Naive B cell (primary cell): Measurements from ENCODE around the gene RCE1. TPM values are rescaled to one million over a fixed set of nuclear protein-coding genes. Genes with fewer than 3 reads are reported as not detected.
A peak's percentile ranks its signal among the peaks of the same experiment; 100 is the strongest.

Experiments used
- ATAC-seq, 2 donors: fragments of 150-1000 bp; cut with Tn5 transposase; 2 replicates each; pipeline ENCODE4 v1.10.0; 2021; ENCODE audit warnings: low read depth in 2 of 2, mild to moderate bottlenecking in 2 of 2, moderate library complexity in 2 of 2
- DNase-seq: peaks from one replicate; pipeline ENCODE4 v3.0.0; 2022
- H3K27ac Mint-ChIP-seq, 6 donors: one replicate each; pipeline ENCODE4 v1.8.0; 2020 to 2022; ENCODE audit warnings: mild to moderate bottlenecking in 6 of 6, mixed read lengths in 6 of 6, moderate library complexity in 5 of 6, inconsistent platforms in 2 of 6
- H3K27me3 Mint-ChIP-seq, 3 donors: one replicate each; pipeline ENCODE4 v1.8.0; 2021 to 2022; ENCODE audit warnings: mixed read lengths in 3 of 3, mild to moderate bottlenecking in 1 of 3
- H3K36me3 Mint-ChIP-seq, 2 donors: one replicate each; pipeline ENCODE4 v1.8.0; 2020 to 2022; ENCODE audit warnings: mixed read lengths in 2 of 2, inconsistent platforms in 1 of 2, mild to moderate bottlenecking in 1 of 2
- H3K4me1 Mint-ChIP-seq, 3 donors: one replicate each; pipeline ENCODE4 v1.8.0; 2020 to 2022; ENCODE audit warnings: mixed read lengths in 3 of 3, inconsistent platforms in 1 of 3, mild to moderate bottlenecking in 1 of 3, moderate library complexity in 1 of 3
- H3K4me3 Mint-ChIP-seq, 8 donors: one replicate each; pipeline ENCODE4 v1.8.0; 2020 to 2022; ENCODE audit warnings: mild to moderate bottlenecking in 8 of 8, mixed read lengths in 8 of 8, moderate library complexity in 8 of 8, inconsistent platforms in 2 of 8
- H3K9me3 Mint-ChIP-seq, 7 donors: one replicate each; pipeline ENCODE4 v1.8.0; 2020 to 2022; ENCODE audit warnings: mixed read lengths in 7 of 7, mild to moderate bottlenecking in 5 of 7, inconsistent platforms in 2 of 7, moderate library complexity in 1 of 7
- polyA plus RNA-seq, 6 donors: library from polyadenylated mRNA; unstranded; fragments of 300-500 nt; fragmentation: Illumina TruSeq; gene quantifications; one replicate each; pipeline ENCODE4 v1.2.3, GENCODE V29; 2021; ENCODE audit warnings: low read depth in 6 of 6

Gene RCE1
- polyA plus RNA-seq, 6 donors from 2014 or later: 16.3 to 31.9 (median 19.3) TPM

- peak overlapping the region in 1 of 8 donors; percentile 10 for H3K4me3 Mint-ChIP-seq
- ATAC-seq: no peak
These were observed 8.7 kb upstream of the RCE1 start for GRCh38 chr11:66834539-66834845.

DNA sequence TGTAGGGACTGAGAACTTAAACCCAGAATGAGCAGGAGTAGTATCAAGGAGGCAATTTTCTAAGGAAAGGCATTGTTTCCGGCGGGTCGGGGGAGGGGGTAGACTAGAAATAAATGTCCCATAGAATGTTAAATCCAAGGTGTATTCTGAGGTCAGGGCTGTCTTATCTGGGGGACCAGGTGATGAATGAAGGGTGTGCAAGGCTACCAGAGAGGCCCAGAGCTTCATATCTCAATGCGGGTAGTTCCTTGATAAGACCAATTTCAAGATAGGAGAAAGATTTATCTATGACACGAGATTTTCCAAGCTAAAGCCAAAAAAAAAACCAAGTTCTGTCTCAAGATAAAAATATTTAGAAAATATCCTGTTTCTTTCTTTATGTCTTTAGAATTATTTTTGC, 8.3 kb upstream of the RCE1 start:
- Mint-ChIP-seq H3K27me3 (no peaks in the 10 kb centered on the region), H3K36me3 (no peaks in the 10 kb centered on the region), H3K4me1 (peaks cover 12 to 34% (median 32%) of the 10 kb centered on the region in 3 donors), H3K27ac (peak overlapping the region in 3 of 6 donors; percentile 29 to 32 (median 32)), H3K9me3 (no peaks in the 10 kb centered on the region), H3K4me3 (no peak overlapping the region)
- no peak for DNase-seq
- no peak for ATAC-seq

More at GRCh38 chr11:66834539-66834845, 8.7 kb upstream of the RCE1 start:
- no peaks in the 10 kb centered on the region for H3K27me3 Mint-ChIP-seq
- no peaks in the 10 kb centered on the region for H3K9me3 Mint-ChIP-seq
- H3K4me1 Mint-ChIP-seq: peaks cover 12 to 31% (median 30%) of the 10 kb centered on the region in 3 donors
- no peaks in the 10 kb centered on the region for H3K36me3 Mint-ChIP-seq
- peak overlapping the region in 4 of 6 donors; percentile 29 to 86 (median 55) for H3K27ac Mint-ChIP-seq
- no peak for DNase-seq

GRCh38 chr11:66835768-66836405, 7.4 kb upstream of the RCE1 start:
- H3K27ac Mint-ChIP-seq: peak overlapping the region in 2 of 6 donors; percentile 61 to 65
- ATAC-seq: no peak

DNA sequence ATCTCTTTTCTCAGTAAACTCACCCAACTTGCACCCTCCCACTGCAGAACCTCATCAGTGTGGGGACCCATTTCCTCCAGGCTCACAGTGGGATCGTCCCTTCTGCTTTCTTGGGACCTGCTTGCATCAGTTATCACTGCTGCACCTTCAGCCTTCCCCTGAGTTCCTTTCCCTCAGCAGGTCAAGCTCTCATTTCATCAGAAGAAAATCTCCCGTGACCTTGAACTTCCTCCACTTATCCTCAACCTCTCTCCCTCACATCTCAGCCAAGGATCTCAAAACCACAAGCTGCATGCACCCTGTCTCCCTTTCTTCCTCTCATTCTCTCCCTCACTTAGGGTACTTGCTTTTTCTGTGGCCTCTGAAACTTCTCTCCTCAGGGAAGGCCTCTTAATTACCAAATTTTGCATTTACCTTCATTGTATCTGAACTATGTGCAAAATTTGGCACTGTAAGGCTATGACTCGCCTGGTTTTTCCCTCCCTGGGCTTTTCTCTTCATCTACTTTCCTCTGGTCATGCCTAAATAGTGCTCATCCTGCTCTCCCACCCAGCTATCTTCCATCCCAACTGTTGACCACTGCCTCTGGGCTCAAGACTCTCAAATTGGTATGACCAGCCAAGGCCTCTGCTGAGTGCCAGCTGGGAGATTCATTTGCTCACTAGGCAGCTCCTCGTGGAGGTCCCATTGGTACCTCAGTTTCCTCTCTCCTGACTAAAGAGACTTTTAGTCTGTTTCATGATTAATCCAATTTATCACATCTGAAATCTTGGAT, 2.7 kb upstream of the RCE1 start:
- no peaks in the 10 kb centered on the region for H3K9me3 Mint-ChIP-seq
- no peak for DNase-seq
- H3K4me1 Mint-ChIP-seq: peaks cover 31 to 62% (median 54%) of the 10 kb centered on the region in 3 donors
- no peaks in the 10 kb centered on the region for H3K36me3 Mint-ChIP-seq
- H3K27ac Mint-ChIP-seq: peak overlapping the region; percentile 26 to 91 (median 71)
- peak overlapping the region in 4 of 8 donors; percentile 54 to 73 (median 55) for H3K4me3 Mint-ChIP-seq
- ATAC-seq: no peak
- no peaks in the 10 kb centered on the region for H3K27me3 Mint-ChIP-seq

More at GRCh38 chr11:66835768-66836405, 7.4 kb upstream of the RCE1 start:
- Mint-ChIP-seq H3K36me3 (no peaks in the 10 kb centered on the region), H3K27me3 (no peaks in the 10 kb centered on the region), H3K4me3 (no peak overlapping the region), H3K4me1 (peaks cover 21 to 43% (median 40%) of the 10 kb centered on the region in 3 donors), H3K9me3 (no peaks in the 10 kb centered on the region)
- DNase-seq: no peak

DNA sequence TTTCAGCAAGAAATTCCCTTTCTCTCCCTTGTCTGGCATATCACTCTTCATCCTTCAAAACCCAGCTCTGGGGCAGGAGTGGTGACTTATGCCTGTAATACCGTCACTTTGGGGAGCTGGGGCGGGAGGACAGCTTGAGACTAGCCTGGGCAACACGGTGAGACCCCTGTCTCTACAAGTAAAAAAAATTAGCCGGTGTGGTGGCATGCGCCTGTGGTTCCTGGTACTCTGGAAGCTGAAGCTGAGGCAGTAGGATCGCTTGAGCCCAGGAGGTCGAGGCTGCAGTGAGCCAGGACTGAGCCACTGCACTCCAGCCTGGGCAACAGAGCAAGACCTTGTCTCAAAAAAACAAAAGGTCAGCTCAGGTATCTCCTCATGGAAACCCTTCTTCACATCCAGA, 1.4 kb upstream of the RCE1 start:
- no peaks in the 10 kb centered on the region for H3K36me3 Mint-ChIP-seq
- DNase-seq (no peak), ATAC-seq (no peak)
- no peaks in the 10 kb centered on the region for H3K27me3 Mint-ChIP-seq
- no peaks in the 10 kb centered on the region for H3K9me3 Mint-ChIP-seq
- peak overlapping the region in 5 of 6 donors; percentile 87 to 97 (median 96) for H3K27ac Mint-ChIP-seq
- H3K4me1 Mint-ChIP-seq: peaks cover 28 to 58% (median 49%) of the 10 kb centered on the region in 3 donors
- peak overlapping the region; percentile 85 to 96 (median 92) for H3K4me3 Mint-ChIP-seq

GRCh38 chr11:66842501-66842895, 743 bp upstream of the RCE1 start:
- H3K4me1 Mint-ChIP-seq: peaks cover 28 to 58% (median 49%) of the 10 kb centered on the region in 3 donors
- peak overlapping the region; percentile 85 to 96 (median 92) for H3K4me3 Mint-ChIP-seq
- no peaks in the 10 kb centered on the region for H3K9me3 Mint-ChIP-seq
- ATAC-seq: no peak
- peak overlapping the region; percentile 87 to 97 (median 95) for H3K27ac Mint-ChIP-seq
- H3K27me3 Mint-ChIP-seq: no peaks in the 10 kb centered on the region
- DNase-seq: no peak
- no peaks in the 10 kb centered on the region for H3K36me3 Mint-ChIP-seq

- ATAC-seq: no peak
- no peaks in the 10 kb centered on the region for H3K27me3 Mint-ChIP-seq
- peaks cover 28 to 55% (median 49%) of the 10 kb centered on the region in 3 donors for H3K4me1 Mint-ChIP-seq
- H3K27ac Mint-ChIP-seq: peak overlapping the region; percentile 83 to 96 (median 93)
- H3K4me3 Mint-ChIP-seq: peak overlapping the region; percentile 85 to 97 (median 93)
- DNase-seq: no peak
- H3K36me3 Mint-ChIP-seq: no peaks in the 10 kb centered on the region
- H3K9me3 Mint-ChIP-seq: no peaks in the 10 kb centered on the region
These were observed 695 bp downstream of the RCE1 start for GRCh38 chr11:66843776-66844495.

DNA sequence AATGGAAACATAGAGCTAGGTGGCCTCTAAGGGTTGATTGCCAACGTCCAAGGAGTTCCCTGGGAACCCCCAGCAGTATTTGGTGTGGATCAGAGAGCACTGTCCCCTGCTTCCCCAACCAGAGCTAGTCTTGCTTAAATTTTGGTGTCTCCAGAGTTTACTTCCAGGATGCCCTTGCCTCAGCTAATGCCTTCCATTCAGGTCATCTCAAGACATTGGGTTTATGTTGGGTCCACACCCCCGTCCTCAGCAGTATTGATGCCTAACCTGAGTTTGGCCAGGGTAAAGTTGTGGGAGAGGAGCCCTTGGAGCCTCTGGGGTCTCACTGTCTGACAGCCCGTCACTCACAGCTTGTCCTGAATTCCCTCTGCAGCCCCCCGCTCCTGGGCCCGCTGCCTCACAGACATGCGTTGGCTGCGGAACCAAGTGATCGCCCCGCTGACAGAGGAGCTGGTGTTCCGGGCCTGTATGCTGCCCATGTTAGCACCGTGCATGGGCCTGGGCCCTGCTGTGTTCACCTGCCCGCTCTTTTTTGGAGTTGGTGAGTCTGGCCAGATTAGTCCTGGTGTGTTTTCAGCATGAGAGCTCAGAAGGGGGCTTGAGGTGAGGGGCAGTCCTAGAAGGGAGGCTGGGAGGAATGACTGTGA, 1.4 kb downstream of the RCE1 start:
- DNase-seq (no peak), ATAC-seq (no peak)
- H3K4me1 Mint-ChIP-seq: peaks cover 28 to 49% (median 49%) of the 10 kb centered on the region in 3 donors
- H3K36me3 Mint-ChIP-seq: no peaks in the 10 kb centered on the region
- no peaks in the 10 kb centered on the region for H3K9me3 Mint-ChIP-seq
- H3K27me3 Mint-ChIP-seq: no peaks in the 10 kb centered on the region
- H3K4me3 Mint-ChIP-seq: peak overlapping the region; percentile 85 to 97 (median 93)
- H3K27ac Mint-ChIP-seq: peak overlapping the region; percentile 53 to 96 (median 93)

GRCh38 chr11:66845143-66845875, 2.1 kb downstream of the RCE1 start:
- Mint-ChIP-seq H3K4me1 (peaks cover 24 to 50% (median 42%) of the 10 kb centered on the region in 3 donors), H3K9me3 (no peaks in the 10 kb centered on the region), H3K27me3 (no peaks in the 10 kb centered on the region), H3K4me3 (peak overlapping the region in 7 of 8 donors; percentile 60 to 94 (median 88)), H3K27ac (peak overlapping the region in 4 of 6 donors; percentile 23 to 78 (median 52)), H3K36me3 (no peaks in the 10 kb centered on the region)
- DNase-seq (no peak), ATAC-seq (no peak)

GRCh38 chr11:66845876-66846212, 2.6 kb downstream of the RCE1 start:
- Mint-ChIP-seq H3K4me3 (peak overlapping the region in 5 of 8 donors; percentile 9 to 94 (median 57)), H3K9me3 (no peaks in the 10 kb centered on the region), H3K27ac (peak overlapping the region in 1 of 6 donors; percentile 37), H3K36me3 (no peaks in the 10 kb centered on the region), H3K4me1 (peaks cover 19 to 49% (median 37%) of the 10 kb centered on the region in 3 donors), H3K27me3 (no peaks in the 10 kb centered on the region)
- no peak for ATAC-seq
- DNase-seq: no peak

GRCh38 chr11:66846671-66847091, 3.4 kb downstream of the RCE1 start:
- DNase-seq: no peak
- H3K4me1 Mint-ChIP-seq: peaks cover 19 to 44% (median 31%) of the 10 kb centered on the region in 3 donors
- no peaks in the 10 kb centered on the region for H3K27me3 Mint-ChIP-seq
- H3K27ac Mint-ChIP-seq: no peak overlapping the region
- no peaks in the 10 kb centered on the region for H3K36me3 Mint-ChIP-seq
- H3K4me3 Mint-ChIP-seq: peak overlapping the region in 3 of 8 donors; percentile 46 to 63 (median 61)
- no peaks in the 10 kb centered on the region for H3K9me3 Mint-ChIP-seq
- ATAC-seq: no peak

- ATAC-seq: no peak
- peaks cover 16 to 42% (median 26%) of the 10 kb centered on the region in 3 donors for H3K4me1 Mint-ChIP-seq
- no peaks in the 10 kb centered on the region for H3K9me3 Mint-ChIP-seq
- no peaks in the 10 kb centered on the region for H3K36me3 Mint-ChIP-seq
- H3K27ac Mint-ChIP-seq: peak overlapping the region in 1 of 6 donors; percentile 24
- H3K27me3 Mint-ChIP-seq: no peaks in the 10 kb centered on the region
- no peak for DNase-seq
- peak overlapping the region in 1 of 8 donors; percentile 57 for H3K4me3 Mint-ChIP-seq
These were observed 4.4 kb downstream of the RCE1 start for GRCh38 chr11:66847461-66848232.
